PC-3 (cell line): ENCODE measurements around the gene PDCL3. TPM values are rescaled to one million over a fixed set of nuclear protein-coding genes. Genes with fewer than 3 reads are reported as not detected.

Experiments used
- ATAC-seq: fragments of 200-7000 bp; cut with Tn5 transposase; 2 replicates; pipeline ENCODE4 v1.9.1; 2020; ENCODE audit warnings: mild to moderate bottlenecking, moderate library complexity
- BruUV-seq: library from RNA; stranded (reverse); fragments of 400-500 nt; replicated peaks from 2 replicates; lab custom pipeline; 2021; lab: Mats Ljungman, UMichigan
- CTCF ChIA-PET: fragments of 300-600 bp; sonication (Branson Sonifier 250); formaldehyde crosslinking; loops from one replicate; lab custom pipeline; 2022; ENCODE audit warnings: antibody characterized with exemption; lab: Charles Lee
- POLR2A ChIA-PET: fragments of 300-600 bp; sonication (Branson Sonifier 250); formaldehyde crosslinking; loops from one replicate; lab custom pipeline; 2022; ENCODE audit warnings: antibody characterized with exemption; ENCODE audit not compliant: unreplicated experiment; lab: Charles Lee
- DNase-seq: peaks from one replicate; pipeline ENCODE4 v3.0.0-alpha.2; 2015
- H2AFZ ChIP-seq: fragments of 300-600 bp; sonication (generic); 2 replicates; pipeline ENCODE4 v1.6.0; 2016; ENCODE audit warnings: antibody characterized with exemption, low read length
- H3F3A ChIP-seq: fragments of 300-600 bp; sonication (generic); one replicate; pipeline ENCODE4 v1.6.0; 2017; ENCODE audit warnings: antibody characterized with exemption, low read length, control low read depth, mild to moderate bottlenecking; ENCODE audit not compliant: unreplicated experiment
- H3K27ac ChIP-seq: fragments of 300-600 bp; sonication (generic); 2 replicates; pipeline ENCODE4 v1.5.1; 2016; ENCODE audit warnings: mild to moderate bottlenecking, low read length
- H3K27me3 ChIP-seq: fragments of 300-600 bp; sonication (generic); 2 replicates; pipeline ENCODE4 v1.6.1; 2016; ENCODE audit warnings: low read length, mixed read lengths
- H3K36me3 ChIP-seq: fragments of 300-600 bp; sonication (generic); 2 replicates; pipeline ENCODE4 v1.6.1; 2016; ENCODE audit warnings: low read depth, mixed run types, low read length, mixed read lengths
- H3K4me1 ChIP-seq: fragments of 300-600 bp; sonication (generic); 2 replicates; pipeline ENCODE4 v1.5.1; 2016; ENCODE audit warnings: low read length; ENCODE audit not compliant: insufficient read depth
- H3K4me2 ChIP-seq: fragments of 300-600 bp; sonication (generic); 2 replicates; pipeline ENCODE4 v1.6.0; 2016; ENCODE audit warnings: low read length
- H3K4me3 ChIP-seq: fragments of 300-600 bp; sonication (generic); 2 replicates; pipeline ENCODE4 v1.5.1; 2016; ENCODE audit warnings: mild to moderate bottlenecking, low read length, mixed read lengths
- H3K79me2 ChIP-seq: fragments of 300-600 bp; sonication (generic); 2 replicates; pipeline ENCODE4 v1.6.1; 2017; ENCODE audit warnings: low read length, mixed read lengths
- H3K9ac ChIP-seq: fragments of 300-600 bp; sonication (generic); 2 replicates; pipeline ENCODE4 v1.6.0; 2016; ENCODE audit warnings: mild to moderate bottlenecking, low read length
- H3K9me2 ChIP-seq: fragments of 300-600 bp; sonication (generic); replicated peaks from 2 replicates; pipeline ENCODE4 v1.6.1; 2016; ENCODE audit warnings: mixed run types, low read length, mixed read lengths
- H3K9me3 ChIP-seq: fragments of 300-600 bp; sonication (generic); 2 replicates; pipeline ENCODE4 v1.6.1; 2016; ENCODE audit warnings: low read length, mixed read lengths
- H4K20me1 ChIP-seq: fragments of 300-600 bp; sonication (generic); 2 replicates; pipeline ENCODE4 v1.6.1; 2016; ENCODE audit warnings: low read length, mixed read lengths
- CTCF ChIP-seq: fragments of 300-600 bp; sonication (generic); conservative IDR thresholded peaks from 2 replicates; pipeline ENCODE4 v1.5.1; 2017; ENCODE audit warnings: antibody characterized with exemption, low read depth, mild to moderate bottlenecking, low read length
- EZH2 ChIP-seq: fragments of 300-600 bp; sonication (generic); IDR thresholded peaks from one replicate; pipeline ENCODE4 v1.6.1; 2017; ENCODE audit warnings: antibody characterized with exemption, mild to moderate bottlenecking, low read length; ENCODE audit not compliant: unreplicated experiment
- EZH2phosphoT487 ChIP-seq: fragments of 300-600 bp; sonication (generic); IDR thresholded peaks from 2 replicates; pipeline ENCODE4 v1.6.1; 2018; ENCODE audit warnings: mild to moderate bottlenecking, antibody characterized with exemption, low read length, borderline replicate concordance
- intact Hi-C: fragments of 100-400 bp; cut with micrococcal nuclease; formaldehyde crosslinking; loops from 2 replicates; pipeline ENCODE4 v1.9.0; 2023
- total RNA-seq: library from RNA; depleted of rRNA; stranded (reverse); fragments of >200 nt; gene quantifications from 2 replicates; pipeline ENCODE4 v1.2.3, GENCODE V29; 2014

PDCL3 gene
- total RNA-seq, 1 experiment from 2014 or later = 27.2 TPM

- H3K27me3 ChIP-seq = no peaks in the 10 kb centered on the region
- no TSS peak for BruUV-seq
- H3F3A ChIP-seq = no peaks in the 10 kb centered on the region
- H3K36me3 ChIP-seq = peaks cover under 1% of the 10 kb centered on the region; the same call in 1 of the 2 replicates
- H4K20me1 ChIP-seq = no peaks in the 10 kb centered on the region
- no peaks in the 10 kb centered on the region for H3K9me2 ChIP-seq
- intact Hi-C loops = no loop called here
- H3K9ac ChIP-seq = no peak overlapping the region
- H3K27ac ChIP-seq = no peak overlapping the region
- H3K4me3 ChIP-seq = no peak overlapping the region
- DNase-seq (no peak), ATAC-seq (no peak)
- ChIA-PET POLR2A (no interaction called here), CTCF (no interaction called here)
- no peaks in the 10 kb centered on the region for H3K4me1 ChIP-seq
- TF ChIP-seq CTCF (no peak), EZH2phosphoT487 (no peak), EZH2 (no peak)
- no peaks in the 10 kb centered on the region for H3K79me2 ChIP-seq
- H3K4me2 ChIP-seq = no peak overlapping the region
- no peaks in the 10 kb centered on the region for H3K9me3 ChIP-seq
- no peak overlapping the region for H2AFZ ChIP-seq
These were observed 17.8 kb downstream of the PDCL3 start for GRCh38 chr2:100580367-100581276.

- H3K9ac ChIP-seq = no peak overlapping the region
- H4K20me1 ChIP-seq = no peaks in the 10 kb centered on the region
- H3K9me2 ChIP-seq = no peaks in the 10 kb centered on the region
- no peaks in the 10 kb centered on the region for H3K79me2 ChIP-seq
- intact Hi-C loops = no loop called here
- POLR2A ChIA-PET = no interaction called here
- H3K4me1 ChIP-seq = no peaks in the 10 kb centered on the region
- BruUV-seq = no TSS peak
- H2AFZ ChIP-seq = no peak overlapping the region
- ATAC-seq (no peak), DNase-seq (no peak)
- no peaks in the 10 kb centered on the region for H3K9me3 ChIP-seq
- CTCF ChIA-PET = no interaction called here
- no peak overlapping the region for H3K4me2 ChIP-seq
- no peaks in the 10 kb centered on the region for H3F3A ChIP-seq
- TF ChIP-seq EZH2 = no peak
- TF ChIP-seq EZH2phosphoT487 = no peak
- no peak for TF ChIP-seq CTCF
- H3K4me3 ChIP-seq = no peak overlapping the region
- H3K27me3 ChIP-seq = no peaks in the 10 kb centered on the region
- H3K36me3 ChIP-seq = no peaks in the 10 kb centered on the region; the same call in 1 of the 2 replicates
- no peak overlapping the region for H3K27ac ChIP-seq
These were observed 18.5 kb downstream of the PDCL3 start for GRCh38 chr2:100581277-100581612.

- Histone ChIP-seq H3K4me2 (no peak overlapping the region), H3K27ac (no peak overlapping the region), H3K9me2 (no peaks in the 10 kb centered on the region), H2AFZ (no peak overlapping the region), H3K27me3 (no peaks in the 10 kb centered on the region), H3K9me3 (no peaks in the 10 kb centered on the region), H3K4me3 (no peak overlapping the region), H3K36me3 (no peaks in the 10 kb centered on the region), H3F3A (no peaks in the 10 kb centered on the region), H4K20me1 (no peaks in the 10 kb centered on the region), H3K79me2 (no peaks in the 10 kb centered on the region), H3K9ac (no peak overlapping the region), H3K4me1 (no peaks in the 10 kb centered on the region)
- intact Hi-C loops = no loop called here
- CTCF ChIA-PET = no interaction called here
- BruUV-seq = no TSS peak
- POLR2A ChIA-PET = no interaction called here
- no peak for ATAC-seq
- TF ChIP-seq EZH2 = no peak
- no peak for TF ChIP-seq EZH2phosphoT487
- no peak for TF ChIP-seq CTCF
- DNase-seq = no peak
These were observed 22.0 kb downstream of the PDCL3 start for GRCh38 chr2:100584816-100585215.
